Measurements from ENCODE around the gene MMEL1. TPM values are rescaled to one million over a fixed set of nuclear protein-coding genes. Genes with fewer than 3 reads are reported as not detected.
A peak's percentile ranks its signal among the peaks of the same experiment; 100 is the strongest.

Gene MMEL1
- total RNA-seq, 2 experiments from 2014 or later, result 0.67 to 1.8 TPM

- Histone ChIP-seq H3K4me1 (ENCODE audit: insufficient read depth, low read length) (peaks cover 3% of the 10 kb centered on the region), H3K4me3 (ENCODE audit: low read length) (no peak overlapping the region), H3K27me3 (ENCODE audit: control insufficient read depth in 1 of 2, insufficient read depth in 2 of 2, low read length in 2 of 2) (no peaks in the 10 kb centered on the region), H3K9me3 (ENCODE audit: control insufficient read depth in 1 of 2, insufficient read depth in 1 of 2, low read length in 2 of 2) (peaks cover 0 to 11% of the 10 kb centered on the region in 2 experiments), H3K27ac (ENCODE audit: low read depth in 1 of 2, low read length in 2 of 2) (no peak overlapping the region), H3K36me3 (ENCODE audit: insufficient read depth, low read length) (no peaks in the 10 kb centered on the region)
- Mint-ChIP-seq H3K36me3 (ENCODE audit: low read depth) (no peaks in the 10 kb centered on the region), H3K4me1 (ENCODE audit: low read depth) (no peaks in the 10 kb centered on the region), H3K27ac (no peak overlapping the region), H3K4me3 (no peak overlapping the region), H3K27me3 (no peaks in the 10 kb centered on the region), H3K9me3 (no peaks in the 10 kb centered on the region)
- ATAC-seq (ENCODE audit: poor library complexity) (no peak), DNase-seq (peak in 1 of 14 experiments; percentile 28)
- no peak for TF ChIP-seq CTCF (IDR thresholded peaks at IDR 0.05)
- CTCF ChIA-PET, result no interaction called here
- intact Hi-C loops (cut with DNase I, micrococcal nuclease), result no loop called here
- POLR2A ChIA-PET, result no interaction called here
Observed at GRCh38 chr1:2606396-2606880, 26.4 kb downstream of the MMEL1 start.

GRCh38 chr1:2605509-2606395, 27.1 kb downstream of the MMEL1 start:
- Histone ChIP-seq H3K27ac (ENCODE audit: low read depth in 1 of 2, low read length in 2 of 2) (no peak overlapping the region), H3K27me3 (ENCODE audit: control insufficient read depth in 1 of 2, insufficient read depth in 2 of 2, low read length in 2 of 2) (no peaks in the 10 kb centered on the region), H3K9me3 (ENCODE audit: control insufficient read depth in 1 of 2, insufficient read depth in 1 of 2, low read length in 2 of 2) (peaks cover 0 to 8% of the 10 kb centered on the region in 2 experiments), H3K36me3 (ENCODE audit: insufficient read depth, low read length) (no peaks in the 10 kb centered on the region), H3K4me3 (ENCODE audit: low read length) (no peak overlapping the region), H3K4me1 (ENCODE audit: insufficient read depth, low read length) (no peaks in the 10 kb centered on the region)
- H3K36me3 Mint-ChIP-seq (ENCODE audit: low read depth), result no peaks in the 10 kb centered on the region
- DNase-seq, result peak in 1 of 14 experiments; percentile 28
- H3K27ac Mint-ChIP-seq, result no peak overlapping the region
- H3K27me3 Mint-ChIP-seq, result no peaks in the 10 kb centered on the region
- no peak overlapping the region for H3K4me3 Mint-ChIP-seq
- no peaks in the 10 kb centered on the region for H3K4me1 Mint-ChIP-seq (ENCODE audit: low read depth)
- POLR2A ChIA-PET, result no interaction called here
- CTCF ChIA-PET, result no interaction called here
- intact Hi-C loops (cut with DNase I, micrococcal nuclease), result no loop called here
- no peaks in the 10 kb centered on the region for H3K9me3 Mint-ChIP-seq
- ATAC-seq (ENCODE audit: poor library complexity), result no peak
- no peak for TF ChIP-seq CTCF (IDR thresholded peaks at IDR 0.05)

- Histone ChIP-seq H3K9me3 (ENCODE audit: control insufficient read depth in 1 of 2, insufficient read depth in 1 of 2, low read length in 2 of 2) (peaks cover 0 to 4% of the 10 kb centered on the region in 2 experiments), H3K4me1 (ENCODE audit: insufficient read depth, low read length) (no peaks in the 10 kb centered on the region), H3K27me3 (ENCODE audit: control insufficient read depth in 1 of 2, insufficient read depth in 2 of 2, low read length in 2 of 2) (no peaks in the 10 kb centered on the region), H3K27ac (ENCODE audit: low read depth in 1 of 2, low read length in 2 of 2) (no peak overlapping the region), H3K4me3 (ENCODE audit: low read length) (no peak overlapping the region), H3K36me3 (ENCODE audit: insufficient read depth, low read length) (no peaks in the 10 kb centered on the region)
- TF ChIP-seq CTCF (IDR thresholded peaks at IDR 0.05), result no peak
- no peak overlapping the region for H3K27ac Mint-ChIP-seq
- H3K27me3 Mint-ChIP-seq, result no peaks in the 10 kb centered on the region
- H3K9me3 Mint-ChIP-seq, result no peaks in the 10 kb centered on the region
- intact Hi-C loops (cut with DNase I, micrococcal nuclease), result no loop called here
- no peaks in the 10 kb centered on the region for H3K4me1 Mint-ChIP-seq (ENCODE audit: low read depth)
- CTCF ChIA-PET, result no interaction called here
- peak in 1 of 14 experiments; percentile 15 for DNase-seq
- no peak for ATAC-seq (ENCODE audit: poor library complexity)
- POLR2A ChIA-PET, result no interaction called here
- no peaks in the 10 kb centered on the region for H3K36me3 Mint-ChIP-seq (ENCODE audit: low read depth)
- no peak overlapping the region for H3K4me3 Mint-ChIP-seq
Observed at GRCh38 chr1:2604844-2605508, 27.8 kb downstream of the MMEL1 start.
